ENCODE data around the gene TXNL1. TPM values are rescaled to one million over a fixed set of nuclear protein-coding genes. Genes with fewer than 3 reads are reported as not detected.
A peak's percentile ranks its signal among the peaks of the same experiment; 100 is the strongest.

The TXNL1 gene
- total and polyA plus RNA-seq, 2 donors (not counting 1 experiment from before 2014, with no cell fraction given) = 25.4 to 103 TPM

DNA sequence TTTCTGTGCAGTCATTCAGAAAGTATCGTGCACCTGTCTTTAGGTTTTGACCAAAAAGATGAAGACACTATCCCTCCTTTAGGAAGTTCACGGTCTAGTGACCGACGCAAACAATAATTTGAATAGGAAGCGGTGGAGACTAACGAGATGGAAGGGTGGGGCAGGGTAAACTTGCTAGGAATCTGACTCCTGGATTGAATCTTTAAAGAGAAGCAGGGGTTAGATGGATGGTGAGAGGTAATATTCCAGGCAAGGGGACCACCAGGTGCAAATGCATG lies 651 bp upstream of the TXNL1 start:
- peaks cover 1% of the 10 kb centered on the region for H4K20me1 ChIP-seq (ENCODE audit: control insufficient read depth, extremely low read depth, insufficient read depth, low read length)
- no peak for TF ChIP-seq EZH2 (IDR thresholded peaks at IDR 0.05; ENCODE audit: low read length, missing control alignments)
- TF ChIP-seq, protein P1, sequence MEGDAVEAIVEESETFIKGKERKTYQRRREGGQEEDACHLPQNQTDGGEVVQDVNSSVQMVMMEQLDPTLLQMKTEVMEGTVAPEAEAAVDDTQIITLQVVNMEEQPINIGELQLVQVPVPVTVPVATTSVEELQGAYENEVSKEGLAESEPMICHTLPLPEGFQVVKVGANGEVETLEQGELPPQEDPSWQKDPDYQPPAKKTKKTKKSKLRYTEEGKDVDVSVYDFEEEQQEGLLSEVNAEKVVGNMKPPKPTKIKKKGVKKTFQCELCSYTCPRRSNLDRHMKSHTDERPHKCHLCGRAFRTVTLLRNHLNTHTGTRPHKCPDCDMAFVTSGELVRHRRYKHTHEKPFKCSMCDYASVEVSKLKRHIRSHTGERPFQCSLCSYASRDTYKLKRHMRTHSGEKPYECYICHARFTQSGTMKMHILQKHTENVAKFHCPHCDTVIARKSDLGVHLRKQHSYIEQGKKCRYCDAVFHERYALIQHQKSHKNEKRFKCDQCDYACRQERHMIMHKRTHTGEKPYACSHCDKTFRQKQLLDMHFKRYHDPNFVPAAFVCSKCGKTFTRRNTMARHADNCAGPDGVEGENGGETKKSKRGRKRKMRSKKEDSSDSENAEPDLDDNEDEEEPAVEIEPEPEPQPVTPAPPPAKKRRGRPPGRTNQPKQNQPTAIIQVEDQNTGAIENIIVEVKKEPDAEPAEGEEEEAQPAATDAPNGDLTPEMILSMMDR (conservative IDR thresholded peaks at IDR 0.05 in 1 of 2, IDR thresholded peaks at IDR 0.05 in 1 of 2; ENCODE audit: low read depth in 1 of 2, low read length in 2 of 2) = no peak
- no peaks in the 10 kb centered on the region for H3K9me3 ChIP-seq (ENCODE audit: control insufficient read depth, insufficient read depth, low read depth, low read length)
- H3K4me2 ChIP-seq (ENCODE audit: extremely low read depth, insufficient read depth, low read length) = peak overlapping the region; percentile 87
- H3K9ac ChIP-seq (ENCODE audit: insufficient read depth, low read length) = peak overlapping the region; percentile 58
- H3K79me2 ChIP-seq (ENCODE audit: control insufficient read depth, insufficient read depth, low read length) = peaks cover 43% of the 10 kb centered on the region
- H2AFZ ChIP-seq (ENCODE audit: low read length) = peak overlapping the region; percentile 79
- H3K4me3 ChIP-seq (replicated peaks in 1 of 4; ENCODE audit: control extremely low read depth in 1 of 4, insufficient read depth in 1 of 4, low read depth in 3 of 4, low read length in 4 of 4) = peak overlapping the region; percentile 59 to 65 (median 62)
- peaks cover 3% of the 10 kb centered on the region for H3K4me1 ChIP-seq (ENCODE audit: control insufficient read depth, extremely low read depth, insufficient read depth, low read length)
- no peaks in the 10 kb centered on the region for H3K36me3 ChIP-seq (ENCODE audit: control insufficient read depth, insufficient read depth, low read length)
- H3K27ac ChIP-seq (ENCODE audit: insufficient read depth, low read length) = peak overlapping the region; percentile 88
- no peaks in the 10 kb centered on the region for H3K27me3 ChIP-seq (ENCODE audit: control insufficient read depth, insufficient read depth, low read length)
- no peak for DNase-seq (ENCODE audit: low read depth in 2 of 2)

DNA sequence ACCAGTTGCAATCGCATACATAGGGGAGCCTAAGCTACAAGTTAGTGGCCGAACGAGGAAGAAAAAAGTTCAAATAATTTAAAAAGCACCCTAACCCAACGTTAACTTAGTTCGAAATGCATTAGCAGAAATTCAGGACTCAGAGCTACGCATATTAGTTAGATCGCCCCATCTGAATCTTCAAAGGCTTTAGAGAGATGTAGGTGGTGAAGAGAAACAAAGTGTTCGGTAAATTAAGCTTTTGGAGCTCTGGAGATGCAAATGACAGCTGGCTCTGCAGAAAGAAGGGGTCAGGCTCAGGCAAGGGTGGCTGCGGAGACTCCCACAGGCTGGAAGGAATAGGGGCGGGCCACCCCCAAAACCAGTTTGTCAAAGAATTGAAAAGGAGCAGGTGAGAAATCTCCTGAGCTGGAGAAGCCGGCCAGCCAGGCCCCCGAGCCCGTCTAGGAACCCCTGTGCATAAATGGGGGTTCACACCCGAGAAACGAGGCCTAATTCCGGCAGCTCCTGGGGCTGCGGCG lies 621 bp downstream of the TXNL1 start:
- H3K27me3 ChIP-seq (ENCODE audit: control insufficient read depth, insufficient read depth, low read length) = no peaks in the 10 kb centered on the region
- no peaks in the 10 kb centered on the region for H3K9me3 ChIP-seq (ENCODE audit: control insufficient read depth, insufficient read depth, low read depth, low read length)
- peak overlapping the region; percentile 98 for H3K27ac ChIP-seq (ENCODE audit: insufficient read depth, low read length)
- no peaks in the 10 kb centered on the region for H3K36me3 ChIP-seq (ENCODE audit: control insufficient read depth, insufficient read depth, low read length)
- DNase-seq (ENCODE audit: low read depth in 2 of 2) = peak in 1 of 2 donors; percentile 4
- peak overlapping the region; percentile 97 for H3K9ac ChIP-seq (ENCODE audit: insufficient read depth, low read length)
- peaks cover 3% of the 10 kb centered on the region for H3K4me1 ChIP-seq (ENCODE audit: control insufficient read depth, extremely low read depth, insufficient read depth, low read length)
- TF ChIP-seq, protein P1 (conservative IDR thresholded peaks at IDR 0.05 in 1 of 2, IDR thresholded peaks at IDR 0.05 in 1 of 2; ENCODE audit: low read depth in 1 of 2, low read length in 2 of 2) = no peak
- no peak for TF ChIP-seq EZH2 (IDR thresholded peaks at IDR 0.05; ENCODE audit: low read length, missing control alignments)
- peak overlapping the region; percentile 79 for H3K4me2 ChIP-seq (ENCODE audit: extremely low read depth, insufficient read depth, low read length)
- peaks cover 55% of the 10 kb centered on the region for H3K79me2 ChIP-seq (ENCODE audit: control insufficient read depth, insufficient read depth, low read length)
- H2AFZ ChIP-seq (ENCODE audit: low read length) = peak overlapping the region; percentile 55
- H3K4me3 ChIP-seq (replicated peaks in 1 of 4; ENCODE audit: control extremely low read depth in 1 of 4, insufficient read depth in 1 of 4, low read depth in 3 of 4, low read length in 4 of 4) = peak overlapping the region; percentile 76 to 99 (median 90)
- peaks cover 1% of the 10 kb centered on the region for H4K20me1 ChIP-seq (ENCODE audit: control insufficient read depth, extremely low read depth, insufficient read depth, low read length)

DNA sequence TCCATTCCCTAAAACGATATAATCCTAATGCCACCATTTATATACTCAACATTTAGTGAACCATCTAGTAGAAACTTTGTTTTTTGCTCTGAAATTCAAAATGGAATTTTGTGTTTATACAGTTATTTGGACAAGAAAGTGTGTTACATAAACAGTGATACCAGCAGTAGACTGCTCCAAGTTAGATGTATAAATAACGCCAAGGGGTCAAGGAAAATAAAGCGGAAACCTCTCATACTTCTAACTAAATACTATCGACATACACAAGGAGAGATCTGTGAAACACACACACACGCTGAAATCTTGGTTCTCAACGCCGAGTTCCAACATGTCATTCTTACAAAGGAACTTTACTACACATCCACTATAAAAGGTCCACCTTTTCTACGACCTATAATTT lies 1.2 kb downstream of the TXNL1 start:
- DNase-seq (ENCODE audit: low read depth in 2 of 2) = peak in 1 of 2 donors; percentile 35
- no peak for TF ChIP-seq EZH2 (IDR thresholded peaks at IDR 0.05; ENCODE audit: low read length, missing control alignments)
- TF ChIP-seq, protein P1 (conservative IDR thresholded peaks at IDR 0.05 in 1 of 2, IDR thresholded peaks at IDR 0.05 in 1 of 2; ENCODE audit: low read depth in 1 of 2, low read length in 2 of 2) = no peak
- Histone ChIP-seq H3K9me3 (ENCODE audit: control insufficient read depth, insufficient read depth, low read depth, low read length) (no peaks in the 10 kb centered on the region), H3K36me3 (ENCODE audit: control insufficient read depth, insufficient read depth, low read length) (no peaks in the 10 kb centered on the region), H3K4me1 (ENCODE audit: control insufficient read depth, extremely low read depth, insufficient read depth, low read length) (peaks cover 2% of the 10 kb centered on the region), H4K20me1 (ENCODE audit: control insufficient read depth, extremely low read depth, insufficient read depth, low read length) (peaks cover 1% of the 10 kb centered on the region), H3K27me3 (ENCODE audit: control insufficient read depth, insufficient read depth, low read length) (no peaks in the 10 kb centered on the region), H3K27ac (ENCODE audit: insufficient read depth, low read length) (peak overlapping the region; percentile 98), H3K9ac (ENCODE audit: insufficient read depth, low read length) (peak overlapping the region; percentile 97), H3K4me3 (replicated peaks in 1 of 4; ENCODE audit: control extremely low read depth in 1 of 4, insufficient read depth in 1 of 4, low read depth in 3 of 4, low read length in 4 of 4) (peak overlapping the region; percentile 76 to 99 (median 90)), H2AFZ (ENCODE audit: low read length) (no peak overlapping the region), H3K79me2 (ENCODE audit: control insufficient read depth, insufficient read depth, low read length) (peaks cover 60% of the 10 kb centered on the region), H3K4me2 (ENCODE audit: extremely low read depth, insufficient read depth, low read length) (peak overlapping the region; percentile 79)

All from fibroblast of lung (primary cell).